ENCODE results near the gene TRIM3. TPM values are rescaled to one million over a fixed set of nuclear protein-coding genes. Genes with fewer than 3 reads are reported as not detected.
A peak's percentile ranks its signal among the peaks of the same experiment; 100 is the strongest.
"Not testable (repeated sequence)": the region's sequence is repeated elsewhere in the genome, so short reads cannot be mapped to it uniquely, and the experiment has no call there.

The TRIM3 gene
- total RNA-seq, result 25.6 and 30.3 TPM in 2 replicates

DNA sequence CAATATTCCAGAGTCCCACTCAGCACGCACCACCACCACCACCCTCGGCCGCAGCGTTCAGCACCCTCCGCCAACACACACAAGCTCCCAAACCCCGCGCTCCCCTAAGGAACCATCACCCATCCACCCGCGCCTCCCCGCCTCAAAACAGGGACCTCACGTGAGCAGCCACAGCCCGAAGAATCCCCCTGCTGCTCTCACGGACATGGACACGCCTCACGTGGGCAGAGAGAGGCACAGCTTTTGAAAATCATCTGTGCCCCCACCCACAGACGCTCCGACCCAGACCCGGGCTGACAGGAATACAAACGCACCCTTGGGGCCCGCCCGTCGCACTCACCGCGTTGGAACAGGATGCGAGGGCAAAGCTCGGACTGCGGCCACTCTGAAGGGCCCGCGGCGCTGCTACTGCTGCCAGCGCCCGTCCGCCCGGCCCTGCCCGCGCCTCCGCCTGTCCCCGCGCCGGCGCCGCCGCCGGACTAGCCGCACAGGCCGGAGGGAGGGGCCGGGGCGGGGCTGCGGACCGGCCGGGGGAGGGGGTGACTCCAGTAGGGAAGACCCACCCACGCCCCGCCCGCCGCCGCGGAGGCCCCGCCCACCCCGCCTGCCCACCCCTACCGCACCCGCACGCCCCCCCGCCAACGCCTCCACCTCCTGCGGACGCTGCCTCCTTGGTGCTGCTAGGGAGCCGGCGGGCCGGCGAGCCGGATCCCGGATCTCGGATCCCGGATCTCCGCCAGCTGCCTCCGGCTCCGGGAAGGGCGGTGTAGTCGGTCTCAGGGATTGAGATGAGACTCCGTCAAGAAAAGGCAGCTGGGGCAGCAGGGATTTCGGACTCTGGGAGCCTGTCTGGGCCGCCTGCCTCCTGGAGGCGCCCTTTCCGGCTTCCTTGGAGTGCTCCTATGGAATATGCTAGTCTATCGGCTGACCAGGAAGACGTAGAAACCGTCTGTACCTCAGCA lies at the start of gene TRIM3:
Gene TRIM3 (minus strand): TSS at position 491 of the 962 bp plus-strand sequence. CDS start 8,246 bp downstream, outside the sequence.
- peak; percentile 55 for DNase-seq (ENCODE audit: low read depth, low spot score)

DNA sequence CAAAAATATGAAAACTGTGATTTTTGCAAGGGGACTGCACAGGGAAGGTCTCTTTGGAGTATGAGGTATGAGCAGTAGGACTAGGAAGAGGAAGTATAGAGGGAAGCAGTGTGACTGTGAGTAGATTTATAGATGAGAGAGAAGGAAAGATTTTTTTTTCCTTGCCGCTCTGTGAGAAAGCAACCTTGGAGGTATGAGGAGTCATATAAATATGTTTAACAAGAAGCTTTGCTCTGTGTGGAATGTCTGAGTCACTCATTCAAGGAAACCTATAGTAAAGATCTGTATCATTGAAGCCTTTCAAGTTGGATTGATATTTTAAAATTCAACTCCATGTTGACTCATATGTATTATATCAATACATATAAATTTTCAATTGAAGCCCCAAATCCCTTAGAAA lies 49.5 kb upstream of the TRIM3 start:
- peak; percentile 5 for DNase-seq (ENCODE audit: low read depth, low spot score)

DNA sequence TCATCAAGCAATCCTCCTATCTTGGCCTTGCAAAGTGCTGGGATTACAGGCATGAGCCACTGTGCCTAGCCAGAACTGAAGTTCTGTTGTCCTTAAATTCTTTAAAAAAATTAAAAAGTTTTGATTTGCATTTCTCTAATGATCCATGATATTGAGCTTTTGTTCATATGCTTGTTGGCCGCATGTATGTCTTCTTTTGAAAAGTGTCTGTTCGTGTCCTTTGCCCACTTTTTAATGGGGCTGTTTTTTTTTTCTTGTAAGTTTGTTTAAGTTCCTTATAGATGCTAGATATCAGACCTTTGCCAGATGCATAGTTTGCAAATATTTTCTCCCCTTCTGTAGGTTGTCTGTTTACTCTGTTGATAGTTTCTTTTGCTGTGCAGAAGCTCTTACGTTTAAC lies 48.2 kb upstream of the TRIM3 start:
- not testable (repeated sequence) for DNase-seq (ENCODE audit: low read depth, low spot score)

DNA sequence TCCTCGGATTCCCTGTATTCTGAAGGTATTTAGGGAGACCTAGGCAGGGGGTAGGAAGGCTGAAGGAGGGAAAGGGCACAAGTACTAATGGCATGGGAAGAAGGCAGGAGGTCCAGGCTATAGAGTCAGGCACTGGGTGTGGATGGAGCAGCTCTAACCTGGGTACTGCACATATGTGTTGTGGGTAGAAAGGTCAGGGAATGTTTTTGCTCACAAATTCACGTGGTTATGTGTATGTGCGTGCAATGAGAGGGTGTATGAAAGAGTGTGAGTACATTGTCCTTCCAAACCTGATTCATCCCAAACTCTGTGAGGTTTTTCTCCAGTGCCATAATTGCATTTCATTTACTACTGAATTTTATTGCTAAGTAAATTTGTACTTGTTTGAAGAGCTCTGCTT lies 46.5 kb upstream of the TRIM3 start:
- DNase-seq (ENCODE audit: low read depth, low spot score), result no peak

DNA sequence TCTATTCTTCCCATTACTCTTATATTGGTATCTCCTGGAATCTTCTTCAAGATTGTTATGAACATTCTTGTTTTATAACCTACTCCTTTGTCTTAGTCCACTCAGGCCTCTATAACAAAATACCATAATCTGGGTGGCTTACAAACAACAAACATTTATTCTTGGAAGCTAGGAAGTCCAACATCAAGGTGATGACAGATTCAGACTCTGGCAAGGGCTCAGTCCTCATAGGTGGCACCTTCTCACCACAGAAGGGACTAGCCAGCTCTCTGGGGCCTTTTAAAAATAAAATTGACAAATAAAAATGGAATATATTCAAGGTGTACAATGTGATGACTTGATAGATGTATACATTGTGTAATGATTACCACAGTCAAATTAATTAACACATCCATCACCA lies 43.1 kb upstream of the TRIM3 start:
- DNase-seq (ENCODE audit: low read depth, low spot score), result no peak

DNA sequence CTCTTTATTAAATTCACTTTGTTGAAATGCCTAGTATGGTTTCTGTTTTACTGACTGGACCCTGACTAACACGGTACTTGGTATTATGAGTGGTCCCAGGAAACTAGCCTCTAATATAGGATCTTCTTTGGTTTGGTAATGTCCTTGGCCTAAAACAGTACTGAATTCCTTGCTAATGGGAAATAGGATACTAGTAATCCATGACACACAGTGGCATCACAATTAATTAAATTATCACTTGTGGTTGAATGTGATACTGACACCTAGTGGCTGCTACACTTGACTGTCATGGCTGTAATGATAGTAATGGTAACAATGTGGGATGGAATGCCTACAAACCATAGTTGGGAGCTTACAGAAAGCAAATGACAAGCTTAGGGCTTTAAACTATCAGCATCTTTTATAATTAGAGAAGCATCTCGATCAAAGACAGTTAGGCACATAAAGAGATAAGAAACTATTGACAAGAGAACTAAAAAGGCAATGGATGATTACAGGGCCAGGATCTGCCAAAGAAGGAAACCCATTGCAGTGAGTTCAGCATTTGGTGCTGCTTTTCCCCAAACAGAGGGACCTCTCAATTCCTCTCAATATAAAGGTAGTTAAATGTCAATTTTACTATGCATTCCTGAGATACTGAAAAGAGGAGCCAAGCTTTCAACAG lies 32.0 kb upstream of the TRIM3 start:
- peak; percentile 37 for DNase-seq (ENCODE audit: low read depth, low spot score)

DNA sequence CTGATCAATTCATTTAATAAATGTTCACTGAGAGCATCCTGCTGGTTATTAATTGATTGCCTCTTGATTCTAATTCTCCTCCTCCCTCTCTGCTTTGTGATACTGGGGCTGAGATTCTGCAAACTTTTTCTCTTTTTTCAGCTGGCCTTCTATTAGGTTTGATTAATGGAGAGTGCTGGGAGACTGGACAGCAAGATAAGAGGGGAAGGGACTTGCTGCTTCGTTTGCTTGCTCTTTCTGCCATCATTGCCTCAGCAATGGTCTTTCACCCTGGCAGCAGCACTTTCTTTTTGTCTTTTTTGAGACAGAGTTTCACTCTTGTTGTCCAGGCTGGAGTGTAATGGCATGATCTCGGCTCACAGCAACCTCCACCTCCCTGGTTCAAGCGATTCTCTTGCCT lies 30.4 kb upstream of the TRIM3 start:
- no peak for DNase-seq (ENCODE audit: low read depth, low spot score)

DNA sequence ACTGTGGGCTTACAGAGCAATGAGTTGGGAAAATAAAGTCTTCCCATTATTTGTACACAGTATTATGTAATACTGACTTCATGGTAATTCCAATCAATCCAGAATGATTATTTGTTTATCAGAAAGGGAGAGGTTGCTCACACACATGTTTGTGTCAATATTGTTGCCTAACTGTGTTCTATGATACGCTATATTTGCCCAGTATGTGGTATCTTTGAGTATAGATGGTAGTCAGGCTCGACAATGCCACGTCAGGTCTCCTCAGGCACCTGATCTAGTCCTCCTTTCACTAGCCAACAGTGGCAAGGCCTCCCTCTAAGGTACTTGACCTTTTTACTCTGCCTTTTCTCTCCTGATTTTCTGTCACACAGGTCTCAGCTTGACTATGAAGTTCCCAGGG lies 28.6 kb upstream of the TRIM3 start:
- DNase-seq (ENCODE audit: low read depth, low spot score), result no peak

DNA sequence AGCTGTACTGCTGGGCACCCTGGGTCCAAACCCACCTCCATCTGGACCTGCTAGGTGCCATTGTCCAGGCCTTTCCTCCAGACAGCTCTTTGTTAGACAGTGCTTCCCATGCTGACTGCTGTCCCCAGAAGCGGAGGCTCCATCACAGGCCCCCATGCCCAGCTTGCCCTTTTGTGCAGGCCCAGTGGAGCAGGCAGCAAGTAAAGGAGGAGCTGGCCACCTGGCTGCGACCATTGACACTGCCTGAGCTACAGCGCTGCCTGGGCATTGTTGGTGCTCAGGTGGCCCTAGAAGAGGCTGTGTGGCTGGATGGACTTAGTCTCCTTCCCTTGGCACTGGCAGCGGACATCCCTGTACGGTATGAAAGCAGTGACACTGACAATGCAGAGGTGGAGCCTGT lies 24.8 kb upstream of the TRIM3 start:
- no peak for DNase-seq (ENCODE audit: low read depth, low spot score)

DNA sequence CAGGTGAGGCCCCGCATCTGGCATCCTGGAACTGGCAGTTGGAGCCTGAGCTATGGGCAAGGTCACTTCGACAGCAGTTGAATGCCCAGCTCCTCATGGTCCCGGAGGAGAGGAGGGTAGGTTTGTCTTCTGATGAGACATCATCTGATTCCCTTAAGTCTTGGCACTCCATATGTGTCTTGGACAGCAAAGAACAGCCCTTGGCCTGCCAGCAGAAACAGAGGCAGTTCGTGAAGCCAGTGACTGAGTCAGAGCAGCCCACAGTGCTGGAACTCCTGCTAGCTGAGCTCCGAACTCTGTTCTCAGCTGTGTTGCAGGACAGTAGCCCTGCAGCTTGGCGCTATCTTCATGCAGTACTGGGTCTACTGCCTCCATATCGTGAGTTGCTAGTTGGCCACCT lies 24.4 kb upstream of the TRIM3 start:
- no peak for DNase-seq (ENCODE audit: low read depth, low spot score)

DNA sequence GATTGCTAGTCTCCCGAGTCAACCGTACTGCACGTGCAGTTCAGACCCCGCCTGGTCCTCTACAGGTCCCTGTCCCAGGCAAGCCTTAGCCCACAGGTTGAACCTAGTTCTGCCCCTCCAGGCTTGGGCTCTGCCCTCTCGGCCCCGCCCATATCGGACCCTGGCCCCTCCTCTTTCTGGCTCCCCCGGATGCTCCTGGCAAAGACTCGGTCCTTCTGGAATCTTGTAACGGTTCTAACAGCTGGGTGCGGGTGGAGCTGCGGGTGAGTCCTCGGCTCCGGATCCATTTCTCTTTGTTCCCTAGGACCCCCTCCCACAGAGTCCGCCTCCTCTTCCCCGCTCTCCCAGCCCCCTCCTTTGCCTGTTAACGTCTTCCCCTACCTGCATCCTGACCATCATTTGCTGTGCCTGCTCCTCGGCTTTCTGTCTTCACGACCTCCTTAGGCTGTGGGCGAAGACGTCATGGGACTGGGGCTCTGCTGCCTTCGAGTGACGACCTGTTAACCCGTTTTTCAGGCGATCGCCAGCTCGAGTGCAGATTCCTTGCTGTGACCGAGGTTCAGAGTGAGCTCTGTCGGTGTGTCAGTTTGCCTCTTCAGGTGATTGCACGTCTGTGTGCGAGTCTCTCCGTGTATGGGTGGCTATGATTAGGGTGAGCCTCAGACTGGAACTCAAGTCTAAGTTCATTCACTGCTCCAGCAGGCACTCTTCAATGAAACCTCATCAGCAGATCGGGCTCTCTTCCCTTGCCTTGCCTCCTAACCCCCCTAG lies 23.5 kb upstream of the TRIM3 start, which contains the start of gene DNHD1:
Gene DNHD1 (plus strand): TSS at position 212 of the 771 bp plus-strand sequence. CDS start 936 bp downstream, outside the sequence.
- no peak for DNase-seq (ENCODE audit: low read depth, low spot score)

DNA sequence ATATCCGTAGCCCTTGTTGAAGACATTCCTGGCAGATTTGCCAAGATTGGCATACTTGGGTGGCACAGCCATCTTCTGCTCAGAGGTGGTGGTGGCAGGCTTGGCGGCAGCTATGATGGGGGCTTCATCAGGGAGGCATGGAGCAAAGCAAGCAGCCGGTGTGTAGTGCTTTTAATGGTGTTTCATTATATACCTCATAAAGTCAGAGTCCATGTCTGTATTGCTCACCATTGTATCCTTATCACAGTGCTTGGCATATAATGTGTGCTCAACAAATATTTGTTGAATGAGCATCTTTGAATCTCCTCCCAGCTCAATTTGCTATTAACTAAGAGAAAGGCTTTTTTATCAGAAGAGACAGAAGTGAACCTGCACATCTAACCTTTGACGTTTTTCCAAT lies 15.6 kb upstream of the TRIM3 start:
- no peak for DNase-seq (ENCODE audit: low read depth, low spot score)

DNA sequence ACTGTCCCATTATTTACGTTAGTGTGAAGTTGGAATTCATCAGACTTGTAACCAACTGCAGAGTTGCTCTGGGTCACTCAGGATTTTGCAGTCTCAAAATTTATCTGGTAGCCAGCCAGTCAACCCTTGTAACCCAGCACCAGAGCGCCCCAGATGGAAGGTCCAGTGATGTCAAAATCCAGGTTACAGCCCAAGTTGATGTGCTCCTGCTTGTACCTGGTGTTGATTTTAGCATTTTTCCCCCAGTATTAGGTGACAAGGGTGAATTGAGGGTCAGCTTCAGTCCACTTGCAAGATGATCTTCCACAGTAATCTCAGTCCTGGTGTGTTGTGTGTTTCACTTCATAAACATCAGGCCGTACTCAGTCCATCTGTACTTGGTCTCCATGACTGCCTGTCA lies 15.1 kb upstream of the TRIM3 start:
- no peak for DNase-seq (ENCODE audit: low read depth, low spot score)

DNA sequence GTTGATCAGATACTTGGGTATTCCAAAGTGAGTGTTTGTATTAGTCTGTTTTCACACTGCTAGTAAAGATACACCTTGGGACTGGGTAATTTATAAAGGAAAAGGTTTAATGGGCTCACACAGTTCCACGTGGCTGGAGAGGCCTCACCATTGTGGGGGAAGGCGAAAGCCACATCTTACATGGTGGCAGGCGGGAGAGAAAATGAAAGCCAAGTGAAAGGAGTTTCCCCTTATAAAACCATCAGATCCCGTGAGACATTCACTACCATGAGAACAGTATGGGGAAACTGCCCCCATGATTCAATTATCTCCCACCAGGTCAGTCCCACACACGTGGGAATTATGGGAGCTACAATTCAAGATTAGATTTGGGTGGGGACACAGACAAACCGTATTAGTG lies 14.6 kb upstream of the TRIM3 start:
- no peak for DNase-seq (ENCODE audit: low read depth, low spot score)

DNA sequence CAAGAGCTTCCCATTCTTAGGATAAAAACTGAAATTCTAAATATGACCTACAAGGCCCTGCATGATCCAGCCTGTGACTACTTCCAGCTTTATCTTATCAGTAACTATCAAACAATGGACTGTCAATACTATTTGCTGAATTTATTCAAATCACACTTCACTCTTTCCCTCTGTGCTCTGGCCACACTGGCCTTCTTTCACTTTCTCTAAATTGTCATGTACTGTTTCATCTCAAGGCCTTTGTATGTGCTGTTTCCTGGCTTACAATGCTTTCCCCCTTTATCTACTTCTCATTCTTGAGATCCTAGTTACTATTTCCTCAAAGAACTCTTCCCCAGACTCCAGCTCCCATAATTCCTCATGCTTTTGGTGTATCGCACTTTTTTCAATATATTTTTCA lies 13.2 kb upstream of the TRIM3 start:
- no peak for DNase-seq (ENCODE audit: low read depth, low spot score)

DNA sequence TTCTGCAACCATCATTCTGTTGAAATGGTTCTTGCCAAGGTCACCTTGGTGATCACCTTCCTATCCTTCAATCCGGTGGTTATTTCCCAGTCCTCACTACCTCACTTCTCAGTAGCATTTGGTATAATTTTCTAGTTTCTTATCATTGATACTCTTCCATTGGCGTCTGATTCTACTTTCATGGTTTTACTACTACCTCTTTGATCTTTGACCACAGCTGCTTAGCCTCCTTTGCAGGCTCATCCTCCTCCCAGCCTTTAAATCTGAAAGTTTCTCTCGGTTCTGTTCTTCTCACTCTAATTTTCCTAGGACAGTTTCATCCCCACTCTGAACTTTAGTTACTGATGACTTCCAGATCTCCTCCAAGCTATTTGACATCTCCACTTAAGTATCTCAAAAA lies 12.5 kb upstream of the TRIM3 start:
- no peak for DNase-seq (ENCODE audit: low read depth, low spot score)

DNA sequence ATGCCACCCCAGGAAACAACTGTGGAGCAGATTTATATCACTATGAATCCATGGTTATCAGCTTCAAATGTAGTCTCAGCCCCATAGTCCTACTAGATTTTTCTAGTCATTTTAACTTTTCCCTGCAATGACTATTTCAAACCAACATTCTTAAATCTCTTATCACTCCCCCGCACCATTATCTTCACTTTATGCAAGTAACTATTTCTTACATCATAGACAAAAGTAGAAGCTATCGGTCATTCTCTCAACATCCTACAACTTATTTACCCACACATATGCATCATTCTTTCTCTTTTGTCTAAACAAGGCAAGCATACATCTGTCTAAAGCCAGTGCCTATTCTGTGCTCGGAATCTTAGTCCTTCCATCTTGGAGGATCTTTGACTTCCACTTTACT lies 11.9 kb upstream of the TRIM3 start:
- DNase-seq (ENCODE audit: low read depth, low spot score), result no peak

DNA sequence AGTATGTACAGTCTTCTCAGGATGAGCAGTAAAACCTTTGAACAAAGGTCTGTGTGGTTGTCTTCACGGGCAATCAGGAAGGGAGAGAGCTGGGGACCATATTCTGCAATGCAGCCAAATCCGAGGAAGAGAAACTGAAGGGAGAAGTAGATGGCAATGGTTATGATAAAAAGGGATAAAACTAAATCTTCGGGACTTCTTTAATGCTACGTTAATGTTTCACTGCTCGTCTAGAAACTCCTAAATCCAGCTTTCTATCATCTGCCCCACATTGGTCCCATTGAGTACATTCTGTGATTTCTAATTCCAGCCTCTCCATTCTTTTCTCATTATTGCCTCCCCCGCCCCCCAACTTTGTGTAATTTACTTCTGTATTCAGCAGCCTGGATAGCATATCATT lies 9.3 kb upstream of the TRIM3 start:
- no peak for DNase-seq (ENCODE audit: low read depth, low spot score)

DNA sequence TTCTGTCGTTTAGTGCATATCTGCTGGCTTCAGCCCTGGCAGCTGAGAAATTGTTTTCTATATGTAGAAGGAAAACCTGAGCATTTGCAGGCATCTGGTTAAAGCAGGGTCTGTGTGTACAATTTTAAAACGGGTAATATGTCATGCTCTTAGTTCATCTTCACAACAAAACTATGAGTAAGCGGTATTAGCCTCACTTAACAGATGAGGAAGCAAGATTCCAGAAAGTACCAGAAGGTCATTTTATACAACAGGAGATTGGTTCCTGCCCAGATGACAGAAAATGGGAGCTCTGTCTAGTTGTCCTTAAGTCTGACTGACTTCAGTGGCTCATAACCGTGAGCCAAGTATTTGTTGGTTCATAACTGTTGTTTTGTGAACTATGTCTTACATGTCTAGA lies 8.7 kb upstream of the TRIM3 start:
- DNase-seq (ENCODE audit: low read depth, low spot score), result no peak

DNA sequence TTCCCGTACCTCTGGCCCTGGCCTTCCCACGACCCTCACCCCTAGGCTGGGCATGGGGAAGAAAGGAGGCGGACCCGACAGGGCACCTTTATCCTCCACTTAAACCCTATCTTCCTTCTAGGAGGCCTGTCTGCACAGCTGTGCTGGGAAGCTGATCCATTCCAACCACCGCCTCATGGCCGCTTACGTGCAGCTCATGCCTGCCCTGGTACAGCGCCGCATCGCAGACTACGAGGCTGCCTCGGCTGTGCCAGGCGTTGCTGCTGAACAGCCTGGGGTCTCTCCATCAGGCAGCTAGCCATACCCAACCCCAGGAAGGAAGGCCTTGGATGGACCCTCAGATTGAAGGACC lies 8.2 kb upstream of the TRIM3 start:
- DNase-seq (ENCODE audit: low read depth, low spot score), result no peak

DNA sequence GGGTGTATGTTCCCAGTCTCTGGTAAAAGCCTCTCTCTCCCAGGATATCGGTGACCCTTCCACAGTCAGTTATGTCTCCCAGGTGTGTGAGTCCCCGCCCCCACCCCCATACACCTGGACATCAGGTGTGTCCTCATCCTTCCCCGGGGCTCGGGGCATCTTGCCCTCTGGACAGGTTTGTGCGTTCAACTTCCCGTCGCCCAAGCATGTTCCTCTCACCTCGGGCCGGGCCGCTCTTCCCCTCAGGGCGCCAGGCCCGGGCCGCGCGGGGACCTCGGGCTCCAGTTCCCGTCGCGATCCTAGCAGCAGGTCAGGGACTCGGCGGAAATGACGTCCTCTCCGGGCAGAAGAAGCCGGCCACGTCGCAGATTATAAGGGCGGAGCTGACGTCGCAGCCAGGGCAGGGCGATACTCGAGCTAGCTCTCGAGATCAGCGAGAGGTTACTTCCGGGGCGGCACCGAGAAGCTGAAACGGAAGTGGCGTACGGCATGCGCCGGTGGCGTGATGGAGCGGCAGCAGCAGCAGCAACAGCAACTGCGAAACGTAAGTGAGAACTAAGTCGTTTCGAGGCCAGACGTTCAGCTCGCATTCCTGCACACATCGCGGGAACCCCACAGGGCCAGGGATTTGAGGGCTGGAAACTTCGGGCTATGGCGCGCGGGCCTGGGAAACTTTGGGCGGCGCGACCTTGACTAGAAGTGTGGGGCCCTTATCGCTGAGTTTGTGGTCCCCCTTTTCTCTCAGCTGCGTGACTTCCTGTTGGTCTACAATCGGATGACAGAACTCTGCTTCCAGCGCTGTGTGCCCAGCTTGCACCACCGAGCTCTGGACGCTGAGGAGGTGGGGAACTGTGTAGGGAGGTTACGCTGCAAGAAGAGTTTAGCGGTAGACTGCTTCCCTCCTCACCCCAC lies 7.5 kb upstream of the TRIM3 start, which contains the start of the genes ARFIP2 and TIMM10B:
Gene ARFIP2 (minus strand): TSS at position 320 of the 912 bp plus-strand sequence. CDS start 910 bp downstream, outside the sequence.
Gene TIMM10B (plus strand): TSS at position 490 of the 912 bp plus-strand sequence. CDS start 16 bp downstream, at position 506.
- DNase-seq (ENCODE audit: low read depth, low spot score), result peak; percentile 95

Measured in pulmonary artery endothelial cell (primary cell).